HG02678 (cell line): ENCODE results near the gene MAFF.
"Not testable (repeated sequence)": the region's sequence is repeated elsewhere in the genome, so short reads cannot be mapped to it uniquely, and the experiment has no call there.

Experiments
- ATAC-seq: cut with Tn5 transposase; IDR thresholded peaks from one replicate; pipeline ENCODE4 v1.9.1; 2021; ENCODE audit warnings: mild to moderate bottlenecking, moderate library complexity; ENCODE audit not compliant: unreplicated experiment

Gene MAFF

GRCh38 chr22:38177044-38177443, 24.8 kb upstream of the MAFF start:
- no peak for ATAC-seq

- not testable (repeated sequence) for ATAC-seq
Measured at GRCh38 chr22:38177571-38177925, 24.2 kb upstream of the MAFF start.

DNA sequence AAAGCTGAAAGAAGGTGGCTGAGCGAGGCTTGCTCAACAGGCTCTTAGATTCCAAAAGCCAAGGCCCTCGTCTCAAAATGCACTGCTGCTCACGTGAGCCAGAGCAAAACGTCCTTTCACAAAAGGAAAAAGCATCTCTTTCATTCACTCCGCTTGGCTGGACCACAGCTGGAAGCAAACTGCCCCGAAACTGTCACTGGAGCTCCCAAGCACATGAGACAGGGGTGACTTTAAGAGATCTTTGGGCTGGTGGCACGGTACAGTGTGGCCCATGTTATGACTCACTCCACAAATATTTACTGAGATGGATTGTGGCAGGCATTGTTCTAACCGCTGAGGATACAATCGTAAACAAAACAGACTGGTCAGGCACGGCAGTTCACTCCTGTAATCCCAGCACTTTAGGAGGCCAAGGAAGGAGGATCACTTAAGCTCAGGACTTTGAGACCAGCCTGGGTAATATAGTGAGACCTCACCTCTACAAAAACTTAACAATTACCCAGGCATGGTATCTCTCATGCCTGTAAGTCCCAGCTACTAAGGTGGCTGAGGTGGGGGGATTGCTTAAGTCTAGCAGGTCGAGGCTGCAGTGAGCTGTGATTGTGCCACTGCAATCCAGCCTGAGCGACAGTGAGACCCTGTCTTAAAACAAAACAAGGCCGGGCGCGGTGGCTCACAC, 23.7 kb upstream of the MAFF start:
- no peak for ATAC-seq

DNA sequence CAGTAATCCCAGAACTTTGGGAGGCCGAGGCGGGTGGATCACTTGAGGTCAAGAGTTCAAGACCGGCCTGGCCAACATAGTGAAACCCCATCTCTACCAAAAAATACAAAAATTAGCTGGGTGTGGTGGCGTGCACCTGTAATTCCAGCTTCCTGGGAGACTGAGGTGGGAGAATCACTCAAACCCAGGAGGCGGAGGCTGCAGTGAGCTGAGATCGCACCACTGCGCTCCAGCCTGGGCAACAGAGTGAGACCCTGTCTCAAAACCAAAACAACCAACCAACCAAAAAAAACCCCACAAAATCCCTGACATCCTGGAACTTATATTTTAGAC, 23.2 kb upstream of the MAFF start:
- not testable (repeated sequence) for ATAC-seq

DNA sequence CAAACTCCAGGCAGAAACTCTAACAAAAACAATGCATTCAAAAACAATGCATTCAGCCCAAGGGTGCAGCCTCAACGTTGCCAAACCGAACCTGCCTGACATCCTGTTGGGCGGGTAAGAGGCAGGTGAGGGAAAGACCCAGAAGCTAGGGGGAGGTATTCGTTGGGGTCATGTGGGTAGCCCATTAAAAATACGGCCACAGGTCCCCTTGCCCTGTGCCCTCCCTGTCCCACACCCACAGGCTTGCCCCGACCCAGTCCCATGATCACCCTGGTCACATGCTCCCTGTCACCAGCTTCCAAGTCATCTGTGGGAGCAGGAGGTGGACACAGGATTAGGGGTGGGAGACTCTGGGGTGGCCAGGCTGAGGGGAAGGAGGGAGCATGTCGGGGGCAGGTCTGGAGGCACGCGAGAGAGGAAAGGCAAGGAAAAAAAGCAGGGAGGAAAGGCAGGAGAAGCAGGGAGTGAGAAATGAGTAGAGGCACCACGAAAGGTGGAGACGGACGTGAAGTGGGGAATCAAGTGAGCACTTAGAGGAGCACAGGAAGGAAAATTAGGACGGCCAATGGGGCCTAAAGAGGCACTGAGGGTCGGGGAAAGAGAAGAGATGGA, 20.8 kb upstream of the MAFF start:
- no peak for ATAC-seq

DNA sequence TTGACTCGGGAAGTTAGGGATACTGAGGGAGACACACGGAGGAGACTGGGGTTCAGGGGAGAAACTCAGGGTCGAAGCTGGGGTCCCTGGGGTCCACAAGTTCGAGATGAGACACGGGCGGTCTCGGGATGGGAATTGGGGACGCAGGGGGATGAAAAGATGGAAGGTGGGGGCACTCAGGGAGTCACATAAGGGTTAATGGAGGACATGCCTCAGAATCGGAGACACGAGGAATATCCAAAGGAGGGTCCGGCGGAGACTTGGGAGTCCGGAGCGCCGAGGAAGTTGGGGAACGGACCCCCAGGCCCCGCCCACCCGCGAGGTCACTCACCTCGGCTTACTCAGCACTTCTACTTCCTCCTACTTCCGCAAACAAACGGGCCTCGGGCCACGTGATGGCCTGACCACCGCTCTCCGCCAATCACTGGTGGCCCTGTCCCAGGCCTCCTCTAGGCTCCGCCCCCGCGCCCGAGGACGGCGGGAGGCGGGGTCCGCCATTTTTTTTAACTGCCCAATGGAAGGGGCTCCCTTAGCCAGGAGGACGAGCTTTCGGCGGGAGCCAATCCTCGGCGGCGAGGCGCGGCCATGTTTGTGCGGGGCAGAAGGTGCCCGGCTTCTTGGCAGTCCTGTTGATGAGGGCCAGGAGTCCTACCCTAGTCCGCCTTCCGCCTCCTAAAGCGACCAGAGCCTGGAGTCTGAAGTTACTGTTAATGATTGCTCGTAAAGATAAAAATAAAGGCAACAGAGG, 20.2 kb upstream of the MAFF start, which contains the start of gene PLA2G6:
TSS of gene PLA2G6 (minus strand) at position 378 of the 748 bp plus-strand sequence. CDS start 12,404 bp downstream, outside the sequence.
- peak; percentile 88 for ATAC-seq

GRCh38 chr22:38184788-38185187, 17.0 kb upstream of the MAFF start:
- ATAC-seq, result no peak

DNA sequence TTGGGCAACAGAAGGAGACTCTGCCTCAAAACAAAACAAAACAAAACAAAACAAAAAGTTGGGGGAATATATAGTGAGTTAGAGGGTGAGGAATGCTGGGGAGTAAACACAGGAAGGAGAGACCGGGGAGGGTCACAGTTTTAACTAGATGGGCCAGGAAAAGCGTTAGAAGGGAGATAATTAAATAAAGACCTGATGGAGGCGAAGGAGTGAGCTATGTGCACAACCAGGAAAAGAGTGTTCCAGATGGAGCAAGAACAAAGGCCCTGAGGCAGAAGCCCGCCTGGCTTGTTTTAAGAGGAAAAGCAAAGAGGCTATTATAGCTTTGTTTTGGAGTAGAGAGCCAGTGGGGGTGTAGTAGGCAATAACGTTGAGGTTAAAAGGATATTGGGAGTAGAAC, 15.4 kb upstream of the MAFF start:
- ATAC-seq, result no peak

DNA sequence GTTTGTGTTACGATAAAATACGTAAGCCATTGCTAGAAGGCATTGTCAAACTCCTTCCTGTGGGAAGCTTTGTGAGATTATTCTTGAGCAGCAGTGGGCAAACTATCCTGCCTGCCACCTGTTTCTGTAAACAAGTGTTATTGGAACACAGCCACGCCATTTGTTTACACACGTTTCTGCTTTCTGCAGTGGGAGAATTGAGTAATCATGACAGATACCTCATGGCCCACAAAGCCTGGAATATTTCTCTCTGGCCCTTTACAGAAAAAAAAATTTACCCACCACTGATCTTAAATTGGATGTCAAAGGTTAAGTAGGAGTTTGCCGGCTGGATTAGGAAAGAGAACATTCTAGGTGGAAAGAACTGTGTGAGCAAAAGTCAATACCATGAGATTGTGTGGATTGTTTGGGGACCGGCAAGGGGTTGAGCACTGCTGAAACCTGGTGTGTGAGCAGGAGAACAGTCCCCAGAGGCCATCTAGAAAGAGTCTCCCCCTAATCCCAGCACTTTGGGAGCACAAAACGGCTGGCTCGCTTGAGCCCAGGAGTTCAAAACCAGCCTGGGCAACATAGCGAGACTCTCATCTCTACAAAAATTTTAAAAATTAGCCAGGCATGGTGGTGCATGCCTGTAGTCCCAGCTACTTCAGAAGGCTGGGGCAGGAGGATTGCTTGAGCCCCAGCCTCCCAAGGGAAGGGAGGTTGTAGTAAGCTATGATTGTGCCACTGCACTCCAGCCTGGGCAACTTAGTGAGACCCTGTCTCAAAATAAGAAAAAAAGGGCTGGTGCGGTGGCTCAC, 14.2 kb upstream of the MAFF start:
- no peak for ATAC-seq

- no peak for ATAC-seq
Measured at GRCh38 chr22:38189104-38189503, 12.7 kb upstream of the MAFF start.

DNA sequence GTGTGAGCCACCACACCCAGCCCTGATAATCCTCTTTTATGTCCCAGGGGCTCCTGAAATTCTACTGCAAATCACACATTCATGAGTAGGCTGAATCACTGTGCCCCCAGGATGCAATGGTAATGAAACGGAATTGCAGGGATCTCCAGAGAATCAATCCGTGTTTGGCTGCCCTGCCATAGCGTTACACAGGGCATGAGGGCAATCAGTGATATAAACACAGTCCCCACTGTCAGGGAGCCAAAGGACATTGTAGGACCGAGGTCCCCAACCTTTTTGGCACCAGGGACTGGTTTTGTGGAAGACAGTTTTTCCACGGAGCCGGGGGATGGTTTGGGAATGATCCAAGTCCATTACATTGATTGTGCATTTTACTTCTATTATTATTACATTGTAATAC, 11.2 kb upstream of the MAFF start:
- ATAC-seq, result no peak

GRCh38 chr22:38191055-38191454, 10.7 kb upstream of the MAFF start:
- ATAC-seq, result no peak

GRCh38 chr22:38191731-38192474, 9.9 kb upstream of the MAFF start:
- no peak for ATAC-seq

DNA sequence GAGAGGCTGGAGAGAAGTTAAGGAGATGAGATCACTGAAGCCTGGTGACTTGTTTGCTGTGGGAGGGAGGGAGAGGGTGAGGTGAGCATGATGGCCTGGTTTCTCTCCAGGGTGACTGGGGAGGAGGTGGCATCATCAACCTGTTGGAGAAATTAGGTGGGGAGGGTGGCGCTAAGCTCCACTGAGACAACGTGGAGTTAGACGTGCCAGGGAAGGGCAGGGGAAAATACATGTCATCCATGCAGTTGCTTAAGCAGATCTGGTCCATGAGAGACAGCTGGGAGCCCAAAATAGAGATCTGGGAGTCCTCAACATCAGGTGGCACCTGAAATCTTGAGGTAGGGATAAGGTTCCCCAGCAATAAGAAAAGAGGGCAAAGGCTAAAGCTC, 9.3 kb upstream of the MAFF start:
- no peak for ATAC-seq

- ATAC-seq, result no peak
Measured at GRCh38 chr22:38193580-38193979, 8.2 kb upstream of the MAFF start.

- no peak for ATAC-seq
Measured at GRCh38 chr22:38196791-38197419, 4.9 kb upstream of the MAFF start.

DNA sequence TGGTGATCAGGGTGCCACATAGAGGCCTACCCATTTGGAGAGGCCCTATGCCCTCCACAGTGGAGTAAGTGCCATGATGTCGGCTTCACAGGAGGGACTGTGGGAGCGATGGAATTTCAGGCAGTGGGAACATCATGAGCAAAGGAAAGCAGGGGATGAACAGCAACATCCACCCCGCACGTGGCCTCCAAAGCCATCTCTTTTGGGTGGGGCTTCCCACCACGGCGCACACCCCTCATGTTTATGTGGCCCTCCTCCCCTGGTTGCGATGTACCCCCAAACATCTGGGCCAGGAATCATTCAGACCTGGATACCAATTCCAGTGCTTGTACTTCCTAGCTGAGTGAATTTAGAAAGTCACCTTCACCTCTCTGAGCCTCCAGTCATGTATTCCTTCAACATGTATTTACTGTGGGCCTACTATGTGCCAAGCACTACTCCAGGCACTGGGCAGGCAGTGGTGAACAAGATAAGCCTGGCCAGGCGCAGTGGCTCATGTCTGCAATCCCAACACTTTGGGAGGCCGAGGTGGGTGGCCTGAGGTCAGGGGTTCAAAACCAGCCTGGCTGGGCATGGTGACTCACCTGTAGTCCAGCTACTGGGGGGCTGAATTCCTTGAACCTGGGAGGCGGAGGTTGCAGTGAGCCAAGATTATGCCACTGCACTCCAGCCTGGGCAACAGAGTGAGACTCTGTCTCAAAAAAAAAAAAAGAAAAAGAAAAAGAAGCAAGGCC, 1.8 kb upstream of the MAFF start:
- no peak for ATAC-seq

- no peak for ATAC-seq
Measured at GRCh38 chr22:38201371-38201710, 453 bp upstream of the MAFF start.

GRCh38 chr22:38202437-38203089, 769 bp downstream of the MAFF start:
- ATAC-seq, result peak; percentile 24
